ENCODE measurements around the gene SHLD1.

SHLD1 gene

DNA sequence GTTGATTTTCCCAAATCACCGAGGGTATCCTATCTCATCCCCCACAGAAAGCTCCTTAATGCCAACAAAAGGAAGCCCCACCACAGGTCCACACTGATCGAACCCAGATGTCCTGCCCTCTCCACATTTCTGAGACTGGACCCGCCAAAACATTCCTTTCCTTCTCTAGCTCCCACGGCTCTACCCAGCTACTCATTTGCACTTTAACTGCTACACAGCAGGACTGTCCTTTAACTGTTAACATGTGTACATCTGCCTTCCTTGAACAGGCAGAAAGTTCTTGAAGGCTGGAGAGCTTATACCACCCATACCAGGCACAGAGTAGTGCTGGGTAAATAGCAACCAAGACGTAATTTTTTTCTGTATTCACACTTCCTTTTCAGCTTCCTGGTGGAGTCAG lies 131.5 kb downstream of the SHLD1 start:
- TF ChIP-seq, protein P1, sequence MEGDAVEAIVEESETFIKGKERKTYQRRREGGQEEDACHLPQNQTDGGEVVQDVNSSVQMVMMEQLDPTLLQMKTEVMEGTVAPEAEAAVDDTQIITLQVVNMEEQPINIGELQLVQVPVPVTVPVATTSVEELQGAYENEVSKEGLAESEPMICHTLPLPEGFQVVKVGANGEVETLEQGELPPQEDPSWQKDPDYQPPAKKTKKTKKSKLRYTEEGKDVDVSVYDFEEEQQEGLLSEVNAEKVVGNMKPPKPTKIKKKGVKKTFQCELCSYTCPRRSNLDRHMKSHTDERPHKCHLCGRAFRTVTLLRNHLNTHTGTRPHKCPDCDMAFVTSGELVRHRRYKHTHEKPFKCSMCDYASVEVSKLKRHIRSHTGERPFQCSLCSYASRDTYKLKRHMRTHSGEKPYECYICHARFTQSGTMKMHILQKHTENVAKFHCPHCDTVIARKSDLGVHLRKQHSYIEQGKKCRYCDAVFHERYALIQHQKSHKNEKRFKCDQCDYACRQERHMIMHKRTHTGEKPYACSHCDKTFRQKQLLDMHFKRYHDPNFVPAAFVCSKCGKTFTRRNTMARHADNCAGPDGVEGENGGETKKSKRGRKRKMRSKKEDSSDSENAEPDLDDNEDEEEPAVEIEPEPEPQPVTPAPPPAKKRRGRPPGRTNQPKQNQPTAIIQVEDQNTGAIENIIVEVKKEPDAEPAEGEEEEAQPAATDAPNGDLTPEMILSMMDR (conservative IDR thresholded peaks at IDR 0.05; ENCODE audit: low read depth, low read length), result no peak
- no peak overlapping the region for H3K4me3 ChIP-seq (ENCODE audit: low read depth, low read length)
- peak; percentile 31 for DNase-seq (ENCODE audit: low read depth)

DNA sequence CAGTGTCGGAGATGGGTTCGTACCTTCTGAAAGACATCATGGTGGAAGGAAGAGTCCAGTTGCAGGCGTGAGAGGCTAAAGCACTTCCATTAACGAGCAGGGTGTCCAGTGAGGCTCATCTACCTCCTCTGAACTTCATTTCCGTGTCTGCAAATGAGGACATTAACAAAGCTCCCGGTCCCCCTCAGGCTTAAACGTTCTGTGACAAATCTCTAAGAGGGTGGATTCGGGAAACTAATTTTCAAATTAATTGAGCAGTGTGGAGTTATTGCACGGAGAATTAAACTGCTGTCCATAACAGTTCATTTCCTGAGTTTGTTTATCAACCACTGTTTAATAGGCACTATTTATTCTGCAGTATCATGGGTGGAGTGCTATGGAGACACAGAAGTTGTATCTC lies 132.0 kb downstream of the SHLD1 start:
- H3K4me3 ChIP-seq (ENCODE audit: low read depth, low read length), result no peak overlapping the region
- no peak for DNase-seq (ENCODE audit: low read depth)
- TF ChIP-seq, protein P1 (conservative IDR thresholded peaks at IDR 0.05; ENCODE audit: low read depth, low read length), result no peak

DNA sequence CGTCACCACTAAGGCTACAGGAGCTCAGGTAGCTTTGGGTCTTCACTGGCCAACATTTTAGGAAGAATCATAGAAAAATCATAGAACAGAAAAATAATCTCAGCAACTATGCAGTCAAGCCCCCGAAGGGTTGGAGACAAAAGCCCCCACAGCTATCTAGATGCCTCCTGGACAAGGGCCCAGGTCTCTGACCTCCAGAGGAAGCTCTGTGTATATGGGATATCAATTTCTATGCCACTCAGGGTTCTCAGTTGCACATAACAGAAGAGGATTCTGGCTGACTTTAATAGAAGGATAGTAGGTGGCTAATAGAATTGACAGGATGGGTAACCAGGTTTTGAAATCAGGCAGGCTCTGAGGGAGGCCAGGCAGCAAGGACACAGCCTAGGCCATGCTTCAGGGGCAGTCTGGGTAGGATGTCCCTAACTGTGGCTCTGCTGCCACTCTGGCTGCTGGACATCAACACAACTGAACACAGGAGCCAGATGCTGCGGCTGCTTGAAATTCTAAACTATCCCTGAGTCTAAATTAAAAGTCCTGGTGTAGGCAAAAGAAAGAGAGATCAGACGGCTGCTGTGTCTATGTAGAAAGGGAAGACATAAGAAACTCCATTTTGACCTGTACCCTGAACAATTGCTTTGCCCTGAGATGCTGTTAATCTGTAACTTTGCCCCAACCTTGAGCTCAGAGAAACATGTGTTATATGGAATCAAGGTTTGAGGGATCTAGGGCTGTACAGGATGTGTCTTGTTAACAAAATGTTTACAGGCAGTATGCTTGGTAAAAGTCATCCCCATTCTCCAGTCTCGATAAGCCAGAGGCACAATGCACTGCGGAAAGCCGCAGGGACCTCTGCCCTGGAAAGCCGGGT lies 134.5 kb downstream of the SHLD1 start:
- TF ChIP-seq, protein P1 (conservative IDR thresholded peaks at IDR 0.05; ENCODE audit: low read depth, low read length), result no peak
- no peak for DNase-seq (ENCODE audit: low read depth)
- H3K4me3 ChIP-seq (ENCODE audit: low read depth, low read length), result no peak overlapping the region

DNA sequence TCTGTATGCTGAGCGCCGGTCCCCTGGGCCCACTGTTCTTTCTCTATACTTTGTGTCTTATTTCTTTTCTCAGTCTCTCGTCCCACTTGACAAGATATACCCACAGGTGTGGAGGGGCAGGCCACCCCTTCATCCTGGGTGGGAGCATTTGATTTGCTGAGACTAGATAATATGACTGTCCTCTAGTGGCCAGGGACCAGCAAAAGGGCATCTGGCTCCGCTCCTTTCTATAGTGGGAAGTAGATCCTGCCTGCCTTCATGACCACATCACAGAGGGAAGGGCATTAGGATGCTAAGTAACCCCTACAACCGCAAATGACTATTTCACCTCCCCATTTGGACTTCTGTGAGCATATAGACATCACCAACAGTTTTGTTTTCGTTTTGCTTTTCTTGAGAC lies 135.7 kb downstream of the SHLD1 start:
- TF ChIP-seq, protein P1 (conservative IDR thresholded peaks at IDR 0.05; ENCODE audit: low read depth, low read length), result no peak
- DNase-seq (ENCODE audit: low read depth), result no peak
- no peak overlapping the region for H3K4me3 ChIP-seq (ENCODE audit: low read depth, low read length)

DNA sequence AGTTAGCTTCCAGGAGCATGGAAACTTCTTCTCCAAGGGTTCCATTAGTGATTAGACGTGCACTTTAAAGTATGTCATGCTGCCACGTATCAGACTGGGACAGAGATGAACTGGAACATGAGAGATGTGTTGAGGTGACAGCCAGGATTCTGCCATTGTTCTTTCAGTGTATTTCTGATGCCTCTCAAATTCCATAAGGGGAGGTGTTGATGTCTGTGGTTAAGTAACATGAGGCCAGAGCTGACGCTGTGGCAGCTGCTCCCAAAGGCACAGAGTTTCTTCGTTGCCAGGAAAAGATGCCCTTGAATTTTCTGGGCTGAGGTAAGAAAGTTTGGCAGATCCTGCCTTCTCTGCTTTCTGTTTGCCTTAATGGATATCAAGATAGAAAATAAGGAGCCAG lies 136.6 kb downstream of the SHLD1 start:
- TF ChIP-seq, protein P1 (conservative IDR thresholded peaks at IDR 0.05; ENCODE audit: low read depth, low read length), result no peak
- peak; percentile 30 for DNase-seq (ENCODE audit: low read depth)

DNA sequence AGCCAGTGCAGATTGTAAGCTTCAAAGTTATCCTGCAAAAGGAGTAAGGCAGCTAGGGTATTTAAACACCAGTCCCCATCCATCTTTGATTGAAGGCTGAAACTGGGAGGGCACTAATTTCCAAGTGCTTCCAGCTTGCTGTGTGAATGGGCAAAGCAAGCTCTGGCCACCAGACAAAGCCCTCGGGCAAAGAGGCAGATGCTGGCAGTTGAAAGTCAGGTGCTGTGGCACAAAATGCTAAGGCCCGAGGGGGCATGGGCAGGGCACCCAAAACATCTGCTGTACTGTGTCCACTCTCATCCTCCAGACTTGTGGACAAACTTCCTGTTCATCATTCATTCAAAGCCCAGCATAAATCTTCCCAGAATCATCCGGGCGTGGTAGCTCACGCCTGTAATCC lies 137.2 kb downstream of the SHLD1 start:
- TF ChIP-seq, protein P1 (conservative IDR thresholded peaks at IDR 0.05; ENCODE audit: low read depth, low read length), result no peak
- H3K4me3 ChIP-seq (ENCODE audit: low read depth, low read length), result no peak overlapping the region
- DNase-seq (ENCODE audit: low read depth), result no peak

More for the DNA sequence above, 136.6 kb downstream of the SHLD1 start:
- no peak overlapping the region for H3K4me3 ChIP-seq (ENCODE audit: low read depth, low read length)

DNA sequence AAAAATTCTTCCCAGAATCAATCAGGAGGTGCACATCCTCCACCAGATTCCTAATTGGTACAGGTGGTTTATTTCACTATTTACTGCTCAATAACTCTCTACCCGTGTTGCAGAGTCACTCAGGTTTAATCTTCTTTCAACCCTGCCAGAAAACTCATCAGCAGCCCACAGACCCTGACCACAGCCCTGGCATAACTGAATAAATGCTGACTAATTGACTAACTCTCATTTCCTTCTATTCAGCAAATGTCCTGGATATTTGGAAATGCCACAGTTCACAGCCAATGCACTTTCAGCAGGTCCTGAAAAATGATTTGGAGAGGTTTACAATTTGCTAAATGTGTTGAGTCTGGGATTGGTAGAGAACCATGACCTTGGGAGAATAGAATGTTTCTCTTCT lies 137.8 kb downstream of the SHLD1 start:
- no peak overlapping the region for H3K4me3 ChIP-seq (ENCODE audit: low read depth, low read length)
- TF ChIP-seq, protein P1 (conservative IDR thresholded peaks at IDR 0.05; ENCODE audit: low read depth, low read length), result no peak
- DNase-seq (ENCODE audit: low read depth), result no peak

Data from choroid plexus epithelial cell (primary cell).